HFFc6 (cell line): ENCODE measurements around the gene BMP6. TPM values are rescaled to one million over a fixed set of nuclear protein-coding genes. Genes with fewer than 3 reads are reported as not detected.
A peak's percentile ranks its signal among the peaks of the same experiment; 100 is the strongest.

ENCODE experiments used
- DNase-seq: peaks from one replicate; pipeline ENCODE4 v3.0.0-alpha.2; 2018
- H3K27ac Mint-ChIP-seq: 2 replicates; pipeline ENCODE4 v1.8.0; 2020; ENCODE audit warnings: mild to moderate bottlenecking, mixed read lengths
- H3K27me3 Mint-ChIP-seq: 2 replicates; pipeline ENCODE4 v1.8.0; 2021; ENCODE audit warnings: mild to moderate bottlenecking, moderate library complexity, mixed read lengths; ENCODE audit not compliant: insufficient read depth
- H3K36me3 Mint-ChIP-seq: 2 replicates; pipeline ENCODE4 v1.8.0; 2021; ENCODE audit warnings: low read depth, mixed read lengths
- H3K4me1 Mint-ChIP-seq: 2 replicates; pipeline ENCODE4 v1.8.0; 2020; ENCODE audit warnings: low read depth, mixed read lengths
- H3K4me3 Mint-ChIP-seq: 2 replicates; pipeline ENCODE4 v1.8.0; 2020; ENCODE audit warnings: mild to moderate bottlenecking, moderate library complexity, mixed read lengths
- H3K9me3 Mint-ChIP-seq: 2 replicates; pipeline ENCODE4 v1.8.0; 2020; ENCODE audit warnings: mild to moderate bottlenecking, mixed read lengths
- CTCF ChIP-seq: fragments of 200-600 bp; sonication (generic); IDR thresholded peaks from 2 replicates; pipeline ENCODE4 v1.5.0; 2021; ENCODE audit warnings: antibody characterized with exemption, mild to moderate bottlenecking
- total RNA-seq, 6 experiments: library from RNA; stranded (reverse); fragmentation: NEBNext Ultra II Directional; extraction: Animal tissue kit (Norgen Biotek cat#: 25700); gene quantifications; 2 replicates in 1 of 6; 3 replicates in 5 of 6; pipeline ENCODE4 v1.2.3, GENCODE V29; 2021

The BMP6 gene
- total RNA-seq, 6 experiments from 2014 or later = 0.05 to 0.43 (median 0.11) TPM; not detected in 1

- TF ChIP-seq CTCF = no peak
- DNase-seq = no peak
- H3K4me1 Mint-ChIP-seq = peaks cover 22% of the 10 kb centered on the region
- H3K36me3 Mint-ChIP-seq = peaks cover 7% of the 10 kb centered on the region
- peaks cover 42% of the 10 kb centered on the region for H3K27me3 Mint-ChIP-seq
- peaks cover 6% of the 10 kb centered on the region; the same call in 1 of the 2 replicates for H3K9me3 Mint-ChIP-seq
- H3K4me3 Mint-ChIP-seq = no peak overlapping the region
- no peak overlapping the region for H3K27ac Mint-ChIP-seq
Measured at GRCh38 chr6:7761051-7761450, 35.2 kb downstream of the BMP6 start.

- Mint-ChIP-seq H3K9me3 (peaks cover 6% of the 10 kb centered on the region; the same call in 1 of the 2 replicates), H3K27ac (no peak overlapping the region), H3K27me3 (peaks cover 31% of the 10 kb centered on the region), H3K4me3 (no peak overlapping the region), H3K4me1 (peaks cover 24% of the 10 kb centered on the region), H3K36me3 (peaks cover 7% of the 10 kb centered on the region)
- no peak for TF ChIP-seq CTCF
- no peak for DNase-seq
Measured at GRCh38 chr6:7762760-7763159, 36.9 kb downstream of the BMP6 start.

GRCh38 chr6:7763881-7764280, 38.0 kb downstream of the BMP6 start:
- H3K36me3 Mint-ChIP-seq = peaks cover 7% of the 10 kb centered on the region
- peaks cover 6% of the 10 kb centered on the region; the same call in 1 of the 2 replicates for H3K9me3 Mint-ChIP-seq
- H3K27ac Mint-ChIP-seq = no peak overlapping the region
- H3K4me1 Mint-ChIP-seq = peaks cover 13% of the 10 kb centered on the region
- no peak overlapping the region for H3K4me3 Mint-ChIP-seq
- no peak for TF ChIP-seq CTCF
- H3K27me3 Mint-ChIP-seq = peaks cover 33% of the 10 kb centered on the region
- no peak for DNase-seq

- Mint-ChIP-seq H3K27ac (no peak overlapping the region), H3K36me3 (peaks cover 7% of the 10 kb centered on the region), H3K4me3 (no peak overlapping the region), H3K9me3 (peaks cover 6% of the 10 kb centered on the region; the same call in 1 of the 2 replicates), H3K27me3 (peaks cover 28% of the 10 kb centered on the region), H3K4me1 (peaks cover 22% of the 10 kb centered on the region)
- no peak for TF ChIP-seq CTCF
- peak; percentile 43 for DNase-seq
Measured at GRCh38 chr6:7765575-7766325, 39.9 kb downstream of the BMP6 start.

GRCh38 chr6:7769702-7770101, 43.8 kb downstream of the BMP6 start:
- TF ChIP-seq CTCF = no peak
- Mint-ChIP-seq H3K27ac (no peak overlapping the region), H3K4me3 (no peak overlapping the region), H3K27me3 (peaks cover 17% of the 10 kb centered on the region), H3K4me1 (peaks cover 22% of the 10 kb centered on the region), H3K9me3 (peaks cover 6% of the 10 kb centered on the region; the same call in 1 of the 2 replicates), H3K36me3 (peaks cover 7% of the 10 kb centered on the region)
- peak; percentile 17 for DNase-seq
